Measurements from ENCODE around the gene UFL1. TPM values are rescaled to one million over a fixed set of nuclear protein-coding genes. Genes with fewer than 3 reads are reported as not detected.
"Not testable (repeated sequence)": the region's sequence is repeated elsewhere in the genome, so short reads cannot be mapped to it uniquely, and the experiment has no call there.

Gene UFL1
- total RNA-seq = 20.7 TPM
- long read RNA-seq, full-length matches to known transcripts = 7 of 28 reads
- long read RNA-seq, partial matches to known transcripts = 20 of 28 reads
- long read RNA-seq, other reads (novel, unspliced or antisense) = 1 of 28 reads

GRCh38 chr6:96521644-96522464, at the start of gene UFL1:
UFL1 (plus strand) TSS chr6:96521806; CDS start chr6:96521874, 68 bp downstream.
- Histone ChIP-seq H3K4me1 (peaks cover 27% of the 10 kb centered on the region), H3K27ac (peak within 1 kb of the TSS; percentile 95), H3K36me3 (peaks cover 28% of the 10 kb centered on the region), H3K27me3 (ENCODE audit: low read depth) (no peaks in the 10 kb centered on the region), H3K4me3 (peak within 1 kb of the TSS; percentile 76), H3K9me3 (no peaks in the 10 kb centered on the region)
- ATAC-seq = peak; percentile 99 to 100
- no peak for TF ChIP-seq CTCF (IDR thresholded peaks at IDR 0.05)
- intact Hi-C loops (cut with DNase I) = no loop called here
- DNase-seq = peak; percentile 98

- H3K27ac ChIP-seq; intact Hi-C loops (cut with DNase I); H3K4me1 ChIP-seq; H3K4me3 ChIP-seq; H3K36me3 ChIP-seq; DNase-seq; ATAC-seq; H3K27me3 ChIP-seq (ENCODE audit: low read depth); H3K9me3 ChIP-seq: not testable (repeated sequence)
Observed at GRCh38 chr6:96472291-96472690, 49.3 kb upstream of the UFL1 start.

DNA sequence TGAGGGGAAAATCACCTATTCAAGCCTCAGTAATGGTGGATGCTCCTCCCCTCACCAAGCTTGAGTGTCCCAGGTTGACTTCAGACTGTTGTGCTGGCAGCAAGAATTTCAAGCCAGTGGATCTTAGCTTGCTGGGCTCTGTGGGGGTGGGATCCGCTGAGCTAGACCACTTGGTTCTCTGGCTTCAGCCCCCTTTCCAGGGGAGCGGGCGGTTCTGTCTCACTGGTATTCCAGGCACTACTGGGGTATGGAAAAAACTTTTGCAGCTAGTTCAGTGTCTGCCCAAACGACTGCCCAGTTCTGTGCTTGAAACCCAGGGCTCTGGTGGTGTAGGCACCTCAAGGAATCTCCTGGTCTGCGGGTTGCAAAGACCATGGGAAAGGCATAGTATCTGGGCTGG, 42.9 kb upstream of the UFL1 start:
- no peak overlapping the region for H3K27ac ChIP-seq
- no peaks in the 10 kb centered on the region for H3K36me3 ChIP-seq
- H3K4me3 ChIP-seq = no peak overlapping the region
- peaks cover 16% of the 10 kb centered on the region for H3K9me3 ChIP-seq
- no peak for DNase-seq
- no peak for ATAC-seq
- no peaks in the 10 kb centered on the region for H3K4me1 ChIP-seq
- TF ChIP-seq CTCF (IDR thresholded peaks at IDR 0.05) = no peak
- no peaks in the 10 kb centered on the region for H3K27me3 ChIP-seq (ENCODE audit: low read depth)
- intact Hi-C loops (cut with DNase I) = no loop called here

- TF ChIP-seq CTCF (IDR thresholded peaks at IDR 0.05) = no peak
- ATAC-seq (no peak), DNase-seq (no peak)
- no peaks in the 10 kb centered on the region for H3K4me1 ChIP-seq
- intact Hi-C loops (cut with DNase I) = no loop called here
- H3K9me3 ChIP-seq = peaks cover 57% of the 10 kb centered on the region
- no peaks in the 10 kb centered on the region for H3K27me3 ChIP-seq (ENCODE audit: low read depth)
- H3K27ac ChIP-seq = no peak overlapping the region
- H3K4me3 ChIP-seq = no peak overlapping the region
- no peaks in the 10 kb centered on the region for H3K36me3 ChIP-seq
Observed at GRCh38 chr6:96491926-96492325, 29.7 kb upstream of the UFL1 start.

DNA sequence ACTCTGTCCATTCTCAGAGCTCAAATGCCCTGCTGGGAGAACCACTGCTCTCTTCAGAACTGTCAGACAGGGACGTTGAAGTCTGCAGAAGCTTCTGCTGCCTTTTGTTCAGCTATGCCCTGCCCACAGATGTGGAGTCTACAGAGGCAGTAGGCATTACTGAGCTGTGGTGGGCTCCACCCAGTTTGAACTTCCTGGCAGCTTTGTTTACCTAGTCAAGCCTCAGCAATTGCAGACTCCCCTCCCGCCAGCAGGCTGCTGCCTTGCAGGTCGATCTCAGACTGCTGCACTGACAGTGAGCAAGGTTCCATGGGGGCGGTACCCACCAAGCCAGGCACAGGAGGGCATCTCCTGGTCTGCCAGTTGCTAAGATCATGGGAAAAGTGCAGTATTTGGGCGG, 21.8 kb upstream of the UFL1 start:
- H3K9me3 ChIP-seq = peaks cover 18% of the 10 kb centered on the region
- intact Hi-C loops (cut with DNase I) = no loop called here
- no peaks in the 10 kb centered on the region for H3K4me1 ChIP-seq
- DNase-seq = no peak
- ATAC-seq = no peak
- no peaks in the 10 kb centered on the region for H3K27me3 ChIP-seq (ENCODE audit: low read depth)
- TF ChIP-seq CTCF (IDR thresholded peaks at IDR 0.05) = no peak
- no peaks in the 10 kb centered on the region for H3K36me3 ChIP-seq
- H3K4me3 ChIP-seq = no peak overlapping the region
- H3K27ac ChIP-seq = no peak overlapping the region

DNA sequence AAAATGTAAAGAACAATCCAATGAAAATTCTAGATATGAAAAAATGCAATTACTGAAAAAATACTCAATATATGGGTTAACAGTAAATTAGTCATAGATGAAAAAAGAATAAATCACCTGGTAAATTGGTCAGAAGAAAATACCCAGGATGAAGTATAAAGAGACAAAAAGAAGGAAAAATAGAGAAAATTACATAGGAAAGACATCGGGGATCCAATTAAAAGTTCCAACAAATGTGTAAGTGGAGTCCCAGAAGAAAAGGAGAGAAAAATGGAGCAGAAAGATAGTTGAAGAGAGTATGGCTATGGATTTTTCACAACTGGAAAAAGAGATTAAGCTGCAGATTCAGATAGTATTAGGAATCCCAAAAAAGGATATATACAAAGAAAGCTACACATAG, 18.7 kb upstream of the UFL1 start:
- Histone ChIP-seq H3K36me3 (no peaks in the 10 kb centered on the region), H3K27me3 (ENCODE audit: low read depth) (no peaks in the 10 kb centered on the region), H3K4me3 (no peak overlapping the region), H3K9me3 (peaks cover 8% of the 10 kb centered on the region), H3K4me1 (no peaks in the 10 kb centered on the region), H3K27ac (no peak overlapping the region)
- intact Hi-C loops (cut with DNase I) = no loop called here
- no peak for DNase-seq
- TF ChIP-seq CTCF (IDR thresholded peaks at IDR 0.05) = no peak
- no peak for ATAC-seq
